ENCODE results near the gene LMNA.
"Not testable (repeated sequence)": the region's sequence is repeated elsewhere in the genome, so short reads cannot be mapped to it uniquely, and the experiment has no call there.

The LMNA gene

DNA sequence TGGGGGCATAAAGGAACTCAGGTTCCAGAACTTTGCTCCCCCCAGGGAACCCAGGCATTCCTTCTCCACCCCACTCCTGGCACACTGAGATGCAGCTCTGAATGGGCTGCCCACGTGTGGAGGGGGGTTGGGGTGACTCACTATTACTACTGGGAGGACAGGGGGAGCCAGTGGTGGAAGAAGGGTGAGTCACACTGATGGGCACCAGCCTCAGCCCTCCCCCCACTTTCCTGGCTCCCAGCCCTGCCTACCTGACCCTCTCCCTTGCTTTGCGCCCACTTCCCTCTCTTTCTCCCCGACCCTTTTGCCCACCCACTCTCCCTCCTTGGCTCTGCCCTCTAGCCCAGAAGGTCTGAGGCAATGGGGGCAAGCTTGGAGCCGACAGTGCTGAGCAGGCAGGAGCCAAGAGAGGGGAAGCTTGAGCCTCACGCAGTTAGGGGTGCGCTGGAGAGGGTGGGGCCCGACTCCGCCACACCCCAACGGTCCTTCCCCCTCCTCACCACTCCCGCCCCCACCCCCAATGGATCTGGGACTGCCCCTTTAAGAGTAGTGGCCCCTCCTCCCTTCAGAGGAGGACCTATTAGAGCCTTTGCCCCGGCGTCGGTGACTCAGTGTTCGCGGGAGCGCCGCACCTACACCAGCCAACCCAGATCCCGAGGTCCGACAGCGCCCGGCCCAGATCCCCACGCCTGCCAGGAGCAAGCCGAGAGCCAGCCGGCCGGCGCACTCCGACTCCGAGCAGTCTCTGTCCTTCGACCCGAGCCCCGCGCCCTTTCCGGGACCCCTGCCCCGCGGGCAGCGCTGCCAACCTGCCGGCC, at the start of gene LMNA:
TSS of gene LMNA (plus strand) at position 611 of the 818 bp plus-strand sequence. CDS start 208 bp downstream, outside the sequence.
- peak; percentile 98 for DNase-seq

DNA sequence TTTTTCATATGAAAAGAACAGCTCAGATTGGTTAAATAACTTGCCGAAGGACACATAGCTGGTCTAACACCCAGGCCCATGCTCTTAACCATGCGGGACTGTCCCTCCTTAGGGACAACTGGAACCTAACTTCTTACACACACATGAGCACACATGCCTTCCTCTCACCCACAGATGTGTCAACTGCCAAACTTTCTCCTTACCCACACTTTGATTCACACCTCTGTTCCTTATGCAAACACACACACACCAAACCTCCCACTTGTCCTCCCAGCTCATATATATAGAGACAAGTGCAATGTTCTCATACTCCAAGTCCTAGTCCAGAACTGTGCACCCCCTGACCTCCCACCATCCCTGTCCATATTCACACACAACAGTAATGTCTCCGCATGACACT, 49.3 kb upstream of the LMNA start:
- DNase-seq = no peak

DNA sequence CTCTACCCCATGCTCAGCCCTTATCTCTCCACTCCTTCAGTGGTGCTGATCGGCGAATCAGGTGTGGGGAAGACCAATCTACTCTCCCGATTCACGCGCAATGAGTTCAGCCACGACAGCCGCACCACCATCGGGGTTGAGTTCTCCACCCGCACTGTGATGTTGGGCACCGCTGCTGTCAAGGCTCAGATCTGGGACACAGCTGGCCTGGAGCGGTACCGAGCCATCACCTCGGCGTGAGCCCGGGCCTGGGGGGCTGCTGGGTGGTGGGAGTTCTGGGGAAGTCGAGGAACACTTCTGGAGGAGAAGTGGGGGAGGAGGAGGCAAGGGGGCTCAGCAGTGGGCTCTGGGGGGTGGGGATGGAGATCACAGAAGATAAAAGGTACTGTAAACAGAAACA, 48.6 kb upstream of the LMNA start:
- DNase-seq = no peak

DNA sequence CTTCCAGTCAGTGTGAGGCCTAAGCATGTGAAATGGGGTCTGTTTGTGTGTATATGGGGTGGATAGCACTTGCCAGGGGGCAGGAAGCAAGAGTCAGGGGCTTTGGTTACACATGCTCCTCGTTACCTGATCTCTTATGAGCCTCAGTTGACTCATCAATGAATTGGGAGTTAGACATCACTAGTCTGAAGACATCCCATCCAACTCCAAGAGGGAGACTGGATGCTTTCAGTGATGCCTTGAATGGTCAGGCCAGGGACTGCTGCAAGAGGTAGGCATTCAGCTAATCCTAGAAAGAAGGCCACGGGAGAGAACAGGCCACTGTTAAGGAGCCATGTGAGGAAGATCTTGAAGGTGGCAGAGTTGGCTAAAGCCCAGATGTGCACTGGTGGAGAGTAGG, 47.2 kb upstream of the LMNA start:
- no peak for DNase-seq

DNA sequence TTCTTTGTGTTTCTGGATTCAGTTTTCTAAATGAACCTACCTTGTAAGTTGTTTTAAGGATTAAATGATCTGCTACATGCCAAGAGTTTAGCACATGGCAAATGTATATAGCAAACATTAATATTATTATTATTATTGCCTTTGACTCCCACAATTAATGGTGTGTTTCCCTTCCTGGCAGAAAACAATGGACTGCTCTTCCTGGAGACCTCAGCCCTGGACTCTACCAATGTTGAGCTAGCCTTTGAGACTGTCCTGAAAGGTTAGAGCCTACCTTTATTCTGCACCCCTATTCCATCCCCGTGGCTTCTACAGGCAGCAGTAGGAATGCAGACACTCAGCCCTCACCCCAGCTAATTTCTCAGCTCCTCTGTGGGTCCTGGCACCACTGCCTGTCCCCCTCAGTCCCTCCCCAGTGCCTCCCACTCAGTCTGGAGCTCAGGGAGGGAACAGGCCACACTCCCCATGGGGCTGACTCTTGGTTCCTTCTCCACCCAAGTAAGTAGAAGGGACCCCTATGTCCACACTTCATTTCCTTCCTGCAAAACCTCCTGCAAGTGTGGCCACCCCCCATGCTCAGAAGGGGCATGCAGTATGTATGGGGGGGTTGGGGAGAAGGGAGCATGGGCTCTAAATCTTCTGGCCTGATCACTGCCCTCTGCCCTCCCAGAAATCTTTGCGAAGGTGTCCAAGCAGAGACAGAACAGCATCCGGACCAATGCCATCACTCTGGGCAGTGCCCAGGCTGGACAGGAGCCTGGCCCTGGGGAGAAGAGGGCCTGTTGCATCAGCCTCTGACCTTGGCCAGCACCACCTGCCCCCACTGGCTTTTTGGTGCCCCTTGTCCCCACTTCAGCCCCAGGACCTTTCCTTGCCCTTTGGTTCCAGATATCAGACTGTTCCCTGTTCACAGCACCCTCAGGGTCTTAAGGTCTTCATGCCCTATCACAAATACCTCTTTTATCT, 44.7 kb upstream of the LMNA start:
- no peak for DNase-seq

DNA sequence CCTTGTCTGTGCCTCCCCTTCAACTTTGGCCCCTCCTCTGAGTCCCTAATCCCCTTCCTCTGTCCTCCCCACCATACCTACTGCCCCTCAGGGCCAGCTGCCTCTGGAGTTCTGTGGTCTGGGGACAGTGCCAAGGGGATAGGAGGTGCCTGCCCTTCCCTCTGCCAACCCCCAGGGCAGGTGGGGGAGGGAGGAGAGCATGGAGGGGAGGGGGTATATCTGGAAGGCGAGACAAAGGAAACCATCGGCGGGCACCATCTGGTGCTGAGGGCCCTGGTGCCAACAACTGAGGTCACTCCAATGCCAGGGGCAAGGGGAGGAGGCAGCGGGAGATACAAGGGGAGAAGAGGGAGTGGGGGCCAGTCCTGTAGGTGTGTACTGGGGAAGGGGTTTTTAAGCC, 44.0 kb upstream of the LMNA start:
- DNase-seq = no peak

DNA sequence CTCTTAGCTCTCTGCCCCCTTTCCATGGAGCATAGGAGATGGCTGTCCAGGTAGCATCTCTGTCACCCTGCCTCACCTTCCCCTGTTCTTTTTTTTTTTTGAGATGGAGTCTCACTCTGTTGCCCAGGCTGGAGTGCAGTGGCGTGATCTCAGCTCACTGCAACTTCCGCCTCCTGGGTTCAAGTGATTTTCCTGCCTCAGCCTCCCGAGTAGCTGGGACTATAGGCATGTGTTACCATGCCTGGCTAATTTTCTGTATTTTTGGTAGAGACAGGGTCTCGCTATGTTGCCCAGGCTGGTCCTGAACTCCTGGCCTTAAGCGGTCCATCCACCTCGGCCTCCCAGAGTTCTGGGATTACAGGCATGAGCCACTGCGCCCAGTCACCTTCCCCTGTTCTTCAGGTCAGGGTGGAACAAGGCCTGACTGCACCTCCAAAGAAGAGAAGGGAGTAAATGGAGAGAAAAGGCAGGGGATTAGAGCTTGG, 43.1 kb upstream of the LMNA start:
- DNase-seq = not testable (repeated sequence)

DNA sequence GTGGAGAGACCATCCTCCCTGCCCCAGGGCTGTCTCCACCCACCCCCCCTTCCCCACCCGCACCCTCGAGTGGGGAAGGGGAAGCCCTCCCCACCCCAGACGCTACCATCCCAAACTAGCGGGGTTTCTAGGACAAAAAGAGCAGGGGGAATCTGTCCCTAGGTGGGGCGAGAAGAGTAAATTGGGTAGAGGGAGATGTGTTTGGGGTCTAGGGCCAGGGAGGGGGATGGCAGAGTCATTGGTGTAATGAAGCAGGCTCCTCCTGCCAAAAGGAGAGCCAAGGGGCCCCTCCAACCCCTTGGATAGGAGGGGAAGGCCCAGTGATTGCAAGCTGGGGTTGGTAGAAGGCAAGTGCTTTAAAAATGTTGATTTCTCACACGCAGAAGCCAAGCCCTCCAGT, 42.3 kb upstream of the LMNA start:
- DNase-seq = no peak

DNA sequence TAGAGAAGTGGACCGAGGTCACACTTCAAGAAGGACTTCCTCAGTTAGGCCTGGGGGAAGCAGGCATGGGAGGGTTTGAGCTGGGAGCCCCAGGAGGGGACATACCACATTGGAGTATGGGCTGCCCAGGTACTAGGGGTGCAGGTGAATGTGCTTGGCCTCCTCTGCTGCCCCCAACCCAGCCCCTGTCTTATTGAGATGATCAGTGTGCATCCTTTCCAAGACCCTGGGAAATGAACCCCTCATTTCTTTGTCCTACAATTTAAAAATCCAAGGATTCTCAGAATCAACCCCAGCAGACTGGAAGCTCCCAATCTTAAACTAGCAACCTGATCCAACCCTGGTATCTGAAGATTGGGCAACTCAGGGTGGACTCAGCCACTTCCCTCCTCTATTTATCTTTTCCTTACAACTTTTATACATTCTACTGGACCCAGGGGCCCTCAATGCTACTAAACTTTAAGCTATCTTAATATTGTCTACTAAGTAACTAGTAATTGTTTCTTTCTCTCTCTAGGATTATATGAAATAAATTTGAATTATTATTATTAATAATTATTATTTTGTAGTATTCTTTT, 41.3 kb upstream of the LMNA start:
- DNase-seq = no peak

DNA sequence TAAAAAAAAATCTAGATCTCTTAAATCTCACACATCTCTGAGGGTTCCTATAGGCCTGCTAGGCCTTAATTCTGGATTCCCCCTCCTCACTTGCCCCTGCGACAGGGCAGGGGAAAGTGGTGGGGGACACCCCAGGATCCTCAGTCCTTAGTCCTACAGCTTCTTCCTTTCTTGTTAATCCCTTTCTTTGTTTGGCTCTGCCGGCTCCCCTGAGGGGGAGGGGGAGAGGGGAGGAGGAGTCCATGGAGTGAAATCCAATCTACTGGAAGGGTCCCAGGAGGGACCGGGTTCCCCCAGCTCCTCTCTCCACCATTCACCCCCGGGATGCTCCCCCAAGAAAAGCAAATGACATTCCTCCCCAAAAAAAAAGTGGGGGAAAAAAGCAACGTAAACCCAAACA, 40.8 kb upstream of the LMNA start:
- DNase-seq = no peak

DNA sequence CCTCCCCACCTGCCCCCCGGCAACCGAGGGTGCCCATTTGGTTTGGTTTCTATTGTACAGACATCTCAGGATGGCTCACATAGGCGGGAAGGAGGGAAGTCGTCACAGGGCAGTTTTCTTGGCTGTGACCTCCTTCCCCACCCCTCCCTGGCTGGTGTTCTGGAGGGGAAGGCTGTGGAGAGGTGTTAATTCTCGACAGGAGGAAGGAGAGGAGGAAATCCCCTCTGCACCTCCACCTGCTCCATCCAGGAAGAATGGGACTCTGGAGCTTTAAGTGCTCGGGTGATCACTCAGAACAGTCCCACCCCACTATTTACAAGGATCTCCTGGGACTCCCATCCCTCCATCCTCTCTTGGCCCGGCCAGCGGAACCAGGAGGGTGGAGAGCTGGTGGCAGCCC, 39.9 kb upstream of the LMNA start:
- no peak for DNase-seq

DNA sequence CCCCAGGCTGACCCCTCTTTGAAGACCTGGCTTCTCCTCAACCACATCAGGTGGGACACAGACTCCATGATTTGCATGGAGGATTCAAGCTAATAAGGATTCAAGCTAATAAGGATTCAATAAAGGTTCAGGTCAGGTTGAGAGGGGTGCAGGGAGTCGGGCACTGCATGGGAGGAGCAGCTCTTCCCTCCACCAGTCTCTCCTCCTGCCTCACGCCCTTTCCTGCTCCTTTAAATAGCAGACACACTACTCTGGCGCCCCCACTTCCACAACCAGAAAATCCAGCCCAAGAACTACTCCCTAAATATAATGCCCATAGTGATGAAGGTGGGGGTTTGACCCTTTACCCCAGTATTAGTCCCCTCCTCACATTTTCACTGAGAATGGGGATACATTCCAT, 39.3 kb upstream of the LMNA start:
- peak; percentile 59 for DNase-seq

DNA sequence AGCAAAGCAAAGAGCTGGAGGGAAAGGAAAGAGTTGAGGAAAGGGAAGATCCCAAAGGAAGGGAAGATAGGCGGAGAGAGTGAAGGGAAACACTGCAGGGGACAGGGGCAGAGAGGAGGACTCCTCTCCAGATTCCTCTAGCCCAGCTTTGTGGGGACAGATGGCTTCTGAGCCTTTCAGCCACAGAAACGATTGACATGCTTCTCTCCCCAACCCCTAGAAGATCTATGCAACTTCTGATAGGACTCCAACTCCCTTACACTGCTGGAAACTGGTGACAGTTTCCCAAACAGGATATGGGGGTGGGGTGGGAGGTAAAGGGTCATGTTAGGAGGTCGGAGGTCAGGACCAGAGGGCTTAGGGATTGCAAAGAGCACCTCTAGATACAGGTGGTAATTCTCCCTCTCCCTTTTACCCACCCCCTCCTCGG, 38.7 kb upstream of the LMNA start:
- no peak for DNase-seq

DNA sequence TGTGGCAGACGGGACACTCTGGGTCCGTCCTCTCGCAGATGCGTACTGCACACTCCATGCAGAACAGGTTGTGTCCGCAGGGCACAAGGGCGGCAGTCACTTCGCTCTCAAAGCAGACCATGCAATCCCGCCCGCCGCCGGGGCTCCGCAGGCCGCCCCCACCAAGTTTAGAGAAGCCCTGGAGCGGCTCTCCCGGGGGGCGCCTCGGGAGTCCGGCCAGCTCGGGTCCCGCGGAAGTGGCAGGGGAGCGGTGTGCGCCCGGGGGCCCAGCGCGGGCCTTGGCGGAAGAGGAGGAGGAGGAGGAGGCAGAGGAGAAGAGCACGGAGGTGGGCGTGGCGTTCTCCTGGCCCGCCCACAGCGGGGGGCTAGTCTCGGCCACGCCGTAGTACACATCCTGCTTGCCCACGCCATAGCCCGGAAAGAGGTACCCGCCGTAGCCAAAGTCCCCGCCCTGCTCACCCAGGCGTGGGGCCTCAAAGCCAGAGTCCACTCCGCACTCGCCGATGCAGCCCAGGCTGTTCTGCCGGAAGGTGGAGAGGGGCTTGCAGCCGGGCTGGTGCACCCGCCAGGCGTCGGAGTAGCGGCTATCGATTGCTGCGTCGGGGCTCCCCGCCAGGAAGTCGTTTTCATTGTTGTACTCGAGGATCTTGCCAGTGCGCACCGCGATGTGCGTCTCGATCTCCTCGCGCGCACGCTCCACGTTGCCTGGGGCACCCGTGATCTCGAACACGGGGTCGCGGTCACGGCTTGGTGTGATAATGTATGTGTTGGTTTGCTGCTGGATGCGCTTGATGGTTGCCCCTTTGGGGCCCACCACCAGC, 37.7 kb upstream of the LMNA start:
- peak; percentile 59 for DNase-seq

DNA sequence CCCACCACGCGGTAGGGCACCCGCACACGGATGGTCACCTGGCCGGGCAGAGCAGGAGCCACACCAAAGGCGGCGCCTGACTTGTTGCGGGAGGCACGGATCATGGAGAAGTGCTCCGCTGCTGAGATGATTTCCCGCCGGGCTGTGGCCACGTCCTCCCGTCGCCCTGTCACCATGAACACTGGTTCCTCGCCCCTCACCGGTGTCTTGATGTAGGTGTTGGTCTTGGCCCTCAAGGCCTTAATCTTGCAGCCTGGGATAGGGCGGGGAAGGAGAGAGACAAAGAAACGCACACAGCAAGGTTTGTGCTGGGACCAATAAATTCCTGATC, 37.1 kb upstream of the LMNA start:
- no peak for DNase-seq

DNA sequence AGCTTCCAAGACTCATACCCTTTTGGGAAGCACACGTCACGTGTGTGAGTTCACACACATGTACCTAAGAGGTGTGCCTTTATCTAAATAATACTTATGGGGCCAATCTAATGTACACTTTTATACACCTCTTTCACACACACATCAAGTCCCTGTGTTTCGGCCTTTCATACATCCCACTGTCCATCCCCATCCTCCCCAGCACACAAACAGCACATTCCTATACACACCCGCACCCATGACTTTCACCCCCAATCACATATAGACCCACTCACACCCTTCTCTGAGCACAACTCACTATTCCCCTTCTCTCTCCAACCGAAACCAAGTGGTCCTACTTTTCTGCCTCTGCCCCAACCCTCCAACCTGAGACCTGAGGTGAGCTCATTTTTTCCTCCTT, 35.8 kb upstream of the LMNA start:
- no peak for DNase-seq

DNA sequence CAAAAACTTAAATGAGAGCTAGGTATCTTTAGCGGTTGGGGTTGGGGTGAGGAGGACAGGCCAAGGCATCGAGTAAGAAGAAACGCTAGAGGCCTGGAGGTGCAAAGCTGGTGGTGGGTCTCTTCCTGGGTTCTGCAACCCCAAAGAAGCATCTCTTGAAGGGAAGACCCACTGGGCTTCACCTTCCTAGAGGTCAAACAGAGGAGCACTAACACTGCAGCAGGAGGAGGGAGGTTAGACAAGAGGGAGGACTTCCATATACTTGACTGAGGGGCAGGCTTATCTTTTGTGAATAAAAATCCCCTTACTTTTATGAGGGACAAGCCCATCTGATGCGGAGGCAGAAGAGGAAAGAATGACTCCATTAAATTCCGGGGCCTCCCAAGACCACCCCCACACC, 34.7 kb upstream of the LMNA start:
- DNase-seq = no peak

DNA sequence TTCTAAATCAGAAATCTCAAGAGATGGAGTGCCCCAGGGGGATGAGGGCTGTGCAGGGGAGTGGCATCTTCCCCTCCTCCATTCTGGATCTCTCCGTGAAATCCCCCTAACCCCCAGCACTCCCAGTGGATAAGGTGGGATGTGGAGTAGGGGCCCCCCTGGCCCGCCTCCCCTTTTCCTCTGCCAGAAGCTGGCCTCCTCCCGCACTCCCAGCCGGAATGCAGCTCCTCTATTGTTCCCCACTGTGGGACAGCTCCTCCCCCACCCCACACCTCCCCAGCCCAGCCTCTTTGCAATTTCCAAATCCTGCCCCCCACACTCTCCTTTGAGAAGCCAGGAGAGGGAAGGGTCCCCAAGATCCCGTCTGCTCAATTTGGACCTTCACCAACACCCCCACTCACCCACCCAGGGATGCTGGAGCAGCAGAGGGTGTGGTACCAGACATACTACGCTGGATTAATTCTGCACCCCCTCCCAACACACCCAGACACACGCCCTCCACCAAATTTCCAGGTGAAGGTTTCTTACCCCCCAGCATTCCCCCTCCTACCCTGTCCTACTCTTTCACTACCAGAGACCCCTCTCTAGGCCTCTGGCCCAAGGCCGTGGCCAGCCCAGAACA, 34.2 kb upstream of the LMNA start:
- DNase-seq = no peak

DNA sequence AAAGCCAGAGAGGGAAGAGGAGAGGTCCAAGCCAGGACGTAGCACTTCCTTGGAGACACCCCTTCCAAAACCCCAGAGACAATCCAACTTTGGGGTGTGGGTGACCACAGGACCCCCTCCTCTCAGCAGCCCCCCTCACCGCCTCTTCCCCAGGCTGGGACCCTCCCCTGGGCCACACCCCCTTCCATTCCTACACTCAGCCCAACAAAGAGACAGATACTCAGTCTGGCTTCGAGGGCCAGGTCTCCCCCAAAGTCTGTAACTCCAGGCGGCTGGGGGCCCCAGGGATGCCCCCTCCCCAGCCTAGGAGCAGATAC, 33.7 kb upstream of the LMNA start:
- DNase-seq = no peak

DNA sequence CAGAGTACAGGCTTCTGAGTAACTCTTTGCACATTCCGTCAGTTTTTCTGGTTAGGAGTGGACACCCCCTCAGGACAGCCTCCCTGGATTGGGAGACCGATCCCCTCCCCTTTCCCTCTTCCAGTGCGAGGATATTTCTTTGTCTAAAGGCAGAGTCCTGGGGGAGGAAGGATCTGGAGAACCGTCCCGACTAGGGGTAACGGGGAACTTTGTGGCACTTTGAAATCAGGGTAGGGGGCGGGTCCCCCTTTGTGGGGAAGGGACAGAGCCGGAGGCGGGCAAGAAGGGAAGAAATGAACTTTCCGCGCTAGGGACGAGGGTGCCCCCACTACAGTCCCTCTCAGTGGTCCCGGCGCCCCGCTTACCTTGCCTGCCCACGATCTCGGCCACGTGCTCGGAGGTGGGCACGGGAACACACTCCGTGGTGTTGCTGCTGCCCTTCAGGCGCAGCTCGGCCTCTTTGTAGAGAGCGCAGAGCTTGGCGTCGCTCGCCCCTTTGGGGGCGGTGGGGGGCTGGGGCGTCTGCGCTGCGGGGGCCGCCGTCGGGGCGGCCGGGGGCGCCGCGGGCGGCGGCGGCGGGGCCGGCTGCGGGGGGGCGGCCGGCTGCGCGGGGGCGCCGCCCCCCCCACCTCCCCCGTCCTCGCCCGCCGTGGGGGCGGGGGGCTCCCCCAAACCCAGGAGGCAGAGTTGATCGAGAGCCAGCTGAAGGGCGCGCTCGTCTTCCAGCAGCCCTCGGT, 33.2 kb upstream of the LMNA start:
- no peak for DNase-seq

DNA sequence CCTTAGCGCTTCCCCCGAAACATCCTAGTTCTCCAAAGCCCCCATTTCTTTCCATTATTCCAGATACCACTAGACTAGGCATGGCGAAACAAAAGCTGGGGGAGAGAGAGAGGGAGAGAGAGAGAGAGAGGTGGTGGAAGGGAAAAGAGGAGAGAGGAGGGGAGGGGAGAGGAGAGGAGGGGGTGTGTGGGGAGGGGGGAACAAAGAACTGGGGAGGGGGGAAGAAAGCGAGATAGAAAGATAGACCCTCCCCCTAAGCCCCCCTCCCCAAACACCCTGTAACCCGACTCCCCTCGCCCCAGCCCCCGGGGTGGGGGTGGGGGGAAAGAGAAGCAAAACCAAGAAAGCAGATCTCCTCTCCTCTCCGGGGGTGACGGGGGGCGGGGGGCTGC, 32.6 kb upstream of the LMNA start:
- DNase-seq = no peak
